DMS153 treated with DMSO at 0.1 percent for 48 hours (cell line): ENCODE data around the gene NBEAL2.
"Not testable (repeated sequence)": the region's sequence is repeated elsewhere in the genome, so short reads cannot be mapped to it uniquely, and the experiment has no call there.

Source experiments
- DNase-seq: peaks from one replicate; lab custom pipeline; 2025; ENCODE audit not compliant: unreplicated experiment; lab: John Stamatoyannopoulos, UW

NBEAL2 gene

DNA sequence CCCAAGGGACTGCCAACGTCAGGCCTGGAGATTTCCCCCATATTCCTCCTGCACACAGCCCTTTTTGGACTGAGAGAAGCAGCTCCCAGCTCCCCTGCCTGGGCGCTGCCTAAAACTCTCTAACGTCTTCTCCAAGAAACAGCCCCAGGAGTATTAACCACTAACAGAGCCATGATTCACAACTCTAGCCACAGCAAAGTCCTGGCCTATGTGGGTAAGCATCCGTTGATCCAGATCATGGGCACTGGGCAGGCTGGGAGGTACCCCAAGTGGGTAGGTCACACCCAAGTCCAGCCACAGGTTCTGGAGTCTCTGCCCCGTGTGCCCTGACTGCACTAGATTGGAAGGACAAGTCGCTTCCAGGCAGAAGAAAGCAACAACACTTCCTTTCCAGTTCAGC is 31.9 kb downstream of the NBEAL2 start:
- DNase-seq: no peak

DNA sequence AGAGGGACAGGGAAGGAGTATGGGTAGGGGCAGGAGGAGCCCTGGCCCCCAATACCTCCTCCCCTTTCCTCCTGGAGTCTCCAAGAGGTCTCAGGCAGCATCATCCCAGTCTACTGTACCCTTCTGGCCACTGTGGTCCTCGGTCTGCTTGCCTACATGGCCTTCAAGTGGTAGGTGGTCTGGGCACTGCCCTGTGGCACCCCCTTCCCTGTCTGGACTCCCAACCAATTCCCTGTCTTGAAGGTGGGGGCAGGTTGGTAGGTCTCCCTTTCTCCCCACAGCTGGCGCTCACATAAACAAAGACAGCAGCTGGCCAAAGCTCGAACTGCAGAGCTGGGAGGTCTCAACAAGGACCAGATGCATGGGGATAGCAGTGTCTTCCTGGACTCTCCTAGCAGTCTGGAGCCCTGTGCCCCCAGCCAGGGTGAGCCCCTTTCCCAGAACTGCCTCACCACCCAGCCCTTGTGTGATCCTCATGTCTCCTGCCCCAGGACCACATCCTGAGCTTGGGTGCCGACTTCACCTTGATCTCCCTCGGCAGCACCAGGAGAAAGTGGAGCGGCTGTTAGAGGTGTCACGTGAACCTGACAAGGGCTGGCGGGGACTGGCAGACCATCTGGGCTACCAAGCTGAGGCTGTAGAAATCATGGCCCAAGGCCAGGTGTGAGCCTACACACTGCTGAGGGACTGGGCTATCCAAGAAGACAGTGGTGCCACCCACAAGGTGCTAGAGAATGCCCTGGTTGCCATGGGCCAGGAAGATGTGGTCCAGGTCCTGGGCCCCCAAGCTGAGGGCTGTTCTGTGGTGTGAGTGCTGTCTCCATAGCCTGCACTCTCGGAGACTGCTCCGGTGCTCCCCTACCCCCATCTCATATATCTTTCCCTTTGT is 33.1 kb downstream of the NBEAL2 start:
- no peak for DNase-seq

DNA sequence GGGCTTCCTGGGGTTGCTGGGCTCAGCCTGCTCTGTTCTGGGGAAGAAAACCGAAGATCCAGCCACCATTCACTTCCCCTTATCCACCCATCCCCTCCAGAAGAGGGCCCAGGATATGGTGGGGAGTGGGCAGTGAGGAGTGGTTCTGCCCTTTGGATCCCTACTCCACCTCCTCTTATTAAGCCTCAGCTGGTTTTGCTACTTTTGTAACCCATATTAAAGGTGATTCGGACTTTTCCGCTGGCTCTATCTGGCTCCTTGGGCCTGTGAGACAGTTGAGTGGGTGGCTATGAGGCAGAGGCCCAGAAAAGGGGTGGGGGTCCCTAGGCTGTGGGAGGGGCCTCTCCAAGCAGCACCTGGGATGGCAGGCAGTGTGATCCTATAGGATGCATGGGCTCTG is 33.8 kb downstream of the NBEAL2 start:
- DNase-seq: no peak

DNA sequence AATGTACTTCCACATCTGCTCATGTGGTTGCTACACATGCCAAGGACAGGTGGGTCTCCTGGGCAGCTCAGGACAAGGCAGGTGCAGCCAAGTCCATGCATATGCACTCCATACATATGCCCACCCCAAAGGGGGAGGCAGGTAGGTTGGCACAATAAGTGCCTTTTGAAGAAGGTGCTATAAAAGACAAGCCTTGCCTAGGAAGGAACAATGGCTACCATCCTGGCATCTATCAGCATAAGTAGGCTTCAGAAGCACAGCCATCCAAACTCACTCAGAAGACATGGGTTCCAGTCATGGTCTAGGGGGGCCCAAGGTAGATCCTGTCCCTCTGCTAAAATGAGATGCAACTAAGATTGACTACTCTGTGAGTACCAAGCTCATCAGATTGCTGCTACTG is 34.6 kb downstream of the NBEAL2 start:
- DNase-seq: no peak

DNA sequence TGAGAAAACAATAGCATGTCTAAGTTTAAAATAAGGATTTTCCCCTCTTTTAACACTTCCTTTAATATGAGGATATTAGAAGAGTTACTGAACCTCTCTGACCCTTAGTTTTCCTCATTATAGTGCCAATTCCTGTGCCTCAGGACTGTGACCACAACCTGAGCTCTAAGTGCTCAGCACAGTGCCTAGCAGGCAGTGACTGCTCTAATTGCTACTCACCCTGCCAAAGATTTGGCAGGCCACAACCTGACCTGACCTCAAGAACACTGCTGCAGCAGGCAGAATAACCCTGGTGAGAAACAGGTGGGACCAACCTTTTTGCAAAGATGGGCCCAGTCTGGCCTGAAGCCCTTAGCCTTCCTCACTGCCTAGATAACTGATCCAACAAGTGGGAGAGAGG is 35.7 kb downstream of the NBEAL2 start:
- no peak for DNase-seq

DNA sequence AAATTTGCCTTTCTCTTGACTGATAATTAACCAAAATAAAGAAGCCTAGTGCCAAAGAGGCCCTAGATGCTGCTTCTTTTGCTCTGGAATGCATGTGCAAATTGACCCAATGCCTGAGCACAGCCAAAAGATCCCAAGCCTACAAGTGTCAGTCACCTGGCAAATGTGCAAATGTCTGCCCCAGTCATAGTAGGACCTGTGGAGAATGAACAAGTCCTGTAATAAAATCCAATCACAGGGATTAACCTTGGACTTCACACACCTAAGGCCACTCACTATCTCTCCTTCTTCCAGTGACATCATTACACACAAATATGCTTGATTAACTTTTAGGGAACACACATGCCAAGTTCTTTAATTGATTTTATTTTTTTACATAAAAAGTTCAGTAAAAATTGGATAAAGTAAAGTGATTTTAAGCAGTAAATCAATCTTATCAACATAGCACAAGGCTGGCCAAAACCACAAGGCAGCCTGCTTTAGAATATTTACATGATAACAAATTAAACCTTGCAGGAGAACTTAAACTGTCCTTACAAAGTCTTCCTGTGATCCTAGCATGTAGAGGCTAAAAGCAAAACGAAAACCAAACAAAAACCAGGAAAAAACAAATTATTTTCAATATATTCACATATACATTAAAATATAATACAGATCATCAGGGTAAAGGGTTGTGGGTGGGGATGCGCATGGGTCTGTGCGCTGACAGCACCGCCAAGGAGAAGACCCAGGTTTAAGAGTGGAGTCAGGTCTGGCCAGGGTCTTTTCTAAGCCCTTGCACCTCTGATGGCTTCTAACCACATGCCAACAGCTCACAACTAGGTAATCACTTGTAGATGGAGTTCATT is 36.8 kb downstream of the NBEAL2 start:
- DNase-seq: no peak

DNA sequence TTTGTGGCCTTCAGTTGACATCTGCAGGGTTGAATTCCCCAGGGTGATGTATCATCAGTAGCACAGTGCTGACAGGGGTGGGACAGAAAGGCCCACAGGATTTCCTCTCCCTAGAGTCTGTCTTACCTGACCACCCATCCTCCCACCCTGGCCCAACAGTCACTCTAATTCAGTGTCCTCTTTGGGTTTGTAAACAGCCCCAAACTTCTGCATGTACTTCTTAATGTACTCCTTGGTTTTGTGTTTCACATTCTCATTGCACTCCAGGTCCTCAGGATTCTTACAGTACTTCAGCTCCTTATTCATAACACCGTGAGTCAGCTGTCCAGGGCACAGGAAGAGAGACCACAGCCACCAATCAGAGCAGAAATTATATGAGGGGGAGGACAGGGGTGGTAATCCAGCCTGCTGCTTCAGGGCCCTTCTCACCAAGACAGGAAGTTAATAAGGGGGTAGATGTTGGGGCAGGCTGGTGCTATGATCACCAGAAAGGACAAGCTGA is 37.5 kb downstream of the NBEAL2 start:
- DNase-seq: no peak

DNA sequence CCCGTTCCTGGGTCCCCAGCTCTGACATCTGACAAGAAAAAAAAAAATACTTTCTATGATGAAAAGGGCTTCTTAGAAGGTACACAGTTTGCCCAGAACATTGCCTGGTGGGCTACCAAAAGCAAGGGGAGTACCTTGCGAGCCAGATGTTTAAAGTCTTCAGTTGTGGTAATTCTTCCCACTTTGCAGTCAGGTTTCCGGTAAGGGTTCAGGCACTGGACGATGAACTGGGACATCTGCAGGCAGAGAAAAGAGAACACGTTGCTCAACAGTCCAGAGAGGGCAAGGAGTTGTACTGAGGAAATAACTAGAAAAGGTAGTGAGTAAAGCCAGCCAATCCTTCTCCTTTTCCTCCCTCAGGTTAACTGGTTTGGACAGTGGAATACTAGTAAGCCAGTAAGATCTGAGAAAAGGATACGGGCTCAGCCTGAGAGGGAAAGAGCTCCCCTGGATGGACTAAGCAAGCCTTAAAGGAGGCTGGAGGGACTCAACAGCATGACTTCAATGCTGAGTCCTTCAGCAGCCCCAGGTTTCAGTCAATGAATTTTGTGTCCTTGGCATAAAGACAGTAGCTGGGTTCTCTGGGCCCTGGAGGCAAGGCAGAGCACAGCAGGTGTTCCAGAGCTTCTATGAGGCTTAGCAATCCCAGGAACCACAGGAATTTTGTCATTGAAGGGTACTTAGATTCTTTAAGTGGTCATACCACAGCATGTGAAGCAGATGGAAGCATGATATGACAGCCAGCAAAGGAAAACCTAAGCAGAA is 38.2 kb downstream of the NBEAL2 start:
- DNase-seq: no peak

DNA sequence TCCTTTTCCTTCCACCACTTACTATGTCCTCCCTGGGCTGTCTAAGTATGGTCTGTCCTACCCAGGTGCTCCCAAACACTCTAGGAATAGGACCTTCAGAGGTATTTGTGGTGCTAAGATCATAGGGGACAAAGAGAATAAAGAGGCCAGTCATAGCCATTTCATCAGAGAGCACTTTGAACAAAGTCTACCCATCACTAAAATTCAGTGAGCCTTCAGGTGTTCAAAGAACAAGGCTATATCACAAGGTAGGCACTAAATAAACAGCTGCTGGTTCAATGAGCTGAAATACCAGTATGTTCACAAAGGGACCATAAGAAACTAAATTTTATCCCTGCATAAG is 38.8 kb downstream of the NBEAL2 start:
- DNase-seq: no peak

DNA sequence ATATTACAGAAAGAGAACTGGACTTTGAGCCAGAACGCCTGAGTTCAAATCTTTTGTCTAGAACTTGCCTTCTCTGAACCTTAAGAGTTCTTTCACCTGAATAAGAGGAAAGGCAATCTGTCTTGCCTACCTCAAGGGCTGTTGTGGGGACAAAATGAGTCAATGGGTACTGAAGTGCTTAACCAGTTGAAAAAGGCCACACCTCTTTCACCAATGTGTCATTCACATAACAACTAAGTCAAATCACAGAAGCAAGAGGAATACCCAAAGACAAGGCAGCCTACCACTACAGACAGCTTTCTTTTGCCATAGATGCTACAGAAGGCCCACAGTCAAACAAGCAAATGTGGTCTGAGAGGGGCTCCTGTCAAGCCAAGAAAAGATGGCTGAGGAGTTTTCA is 39.7 kb downstream of the NBEAL2 start:
- no peak for DNase-seq

DNA sequence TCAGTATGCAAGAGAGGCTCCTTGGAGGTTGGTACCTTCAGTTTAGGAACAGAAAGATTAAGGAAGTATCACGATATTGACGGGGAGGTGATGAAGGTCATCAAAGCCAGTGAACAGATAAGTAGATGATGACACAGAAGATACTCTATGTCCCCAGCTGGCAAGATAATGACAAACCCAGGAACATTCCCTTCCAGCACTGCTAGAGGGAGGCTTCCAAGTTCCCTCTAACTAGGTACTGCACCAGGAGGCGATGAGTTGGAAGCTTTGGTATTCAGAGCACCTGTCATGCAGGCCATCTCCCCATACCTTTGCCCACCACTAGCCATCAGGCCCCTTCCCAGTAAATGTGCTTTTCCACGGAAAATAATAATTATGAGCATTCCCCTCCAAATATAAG is 40.8 kb downstream of the NBEAL2 start:
- no peak for DNase-seq

DNA sequence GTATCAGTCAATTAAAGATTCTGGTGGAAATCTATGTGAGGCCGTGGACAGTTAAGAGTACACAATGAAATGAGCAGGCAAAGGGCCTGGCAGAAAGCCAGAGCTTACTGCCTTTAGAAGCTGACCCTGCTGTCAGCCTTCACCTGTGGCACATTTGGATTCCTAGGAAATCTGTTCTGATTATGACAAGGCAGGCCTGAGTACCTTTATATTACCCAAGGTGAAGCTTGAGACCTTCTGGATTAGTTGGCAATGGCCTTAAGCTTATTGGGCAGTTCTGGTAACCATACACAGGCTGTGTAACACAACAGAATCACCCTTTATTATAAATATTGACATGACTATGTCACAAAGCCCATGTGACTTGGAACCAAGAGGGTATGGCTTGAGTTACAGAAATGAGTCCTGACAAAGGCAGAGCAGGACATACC is 43.2 kb downstream of the NBEAL2 start:
- DNase-seq: no peak

DNA sequence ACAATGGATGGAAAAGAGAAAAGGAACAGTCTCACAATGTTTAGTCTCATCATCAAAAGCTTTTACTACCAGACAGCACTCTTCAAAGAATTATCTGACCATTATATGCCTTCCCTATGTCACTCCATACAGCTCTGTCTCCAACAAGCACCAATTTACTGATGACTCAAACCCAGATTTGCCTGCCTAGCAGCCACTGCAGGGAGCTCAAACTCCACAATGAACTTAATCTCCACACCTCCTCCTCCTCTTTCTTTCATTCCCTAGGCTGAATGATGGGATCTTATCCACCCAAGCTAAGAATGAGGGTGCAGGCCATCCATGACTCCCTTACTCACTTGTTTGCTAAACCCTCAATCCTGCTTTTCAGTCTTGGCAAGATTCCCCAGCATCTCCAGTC is 45.5 kb downstream of the NBEAL2 start:
- no peak for DNase-seq

DNA sequence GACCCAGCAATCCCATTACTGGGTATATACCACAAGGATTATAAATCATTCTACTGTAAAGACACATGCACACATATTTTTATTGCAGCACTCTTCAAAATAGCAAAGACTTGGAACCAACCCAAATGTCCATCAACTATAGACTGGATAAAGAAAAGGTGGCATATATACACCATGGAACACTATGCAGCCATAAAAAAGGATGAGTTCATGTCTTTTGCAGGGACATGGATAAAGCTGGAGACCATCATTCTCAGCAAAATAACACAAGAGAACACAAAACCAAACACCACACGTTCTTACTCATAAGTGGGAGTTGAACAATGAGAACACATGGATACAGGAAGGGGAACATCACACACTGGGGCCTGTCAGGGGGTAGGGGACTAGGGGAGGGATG is 47.0 kb downstream of the NBEAL2 start:
- DNase-seq: not testable (repeated sequence)

DNA sequence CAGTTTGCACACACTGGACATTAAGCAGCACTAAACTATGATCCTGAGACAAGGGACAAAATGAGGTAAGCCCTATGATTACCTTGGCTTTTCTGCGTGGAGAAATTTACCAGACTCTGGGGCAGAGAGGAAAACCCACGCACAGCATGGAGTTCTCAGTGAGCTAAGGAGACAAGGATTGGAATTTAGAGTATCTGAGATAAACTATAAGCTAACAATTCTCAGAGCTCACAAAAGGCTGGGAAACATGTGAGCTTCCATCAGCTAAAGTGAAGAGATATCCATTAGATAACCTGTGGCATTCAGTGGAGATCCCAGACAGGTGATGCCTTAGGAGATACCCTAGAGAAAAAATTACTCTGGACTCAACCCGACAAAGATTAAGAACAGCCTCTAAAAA is 48.7 kb downstream of the NBEAL2 start:
- no peak for DNase-seq

DNA sequence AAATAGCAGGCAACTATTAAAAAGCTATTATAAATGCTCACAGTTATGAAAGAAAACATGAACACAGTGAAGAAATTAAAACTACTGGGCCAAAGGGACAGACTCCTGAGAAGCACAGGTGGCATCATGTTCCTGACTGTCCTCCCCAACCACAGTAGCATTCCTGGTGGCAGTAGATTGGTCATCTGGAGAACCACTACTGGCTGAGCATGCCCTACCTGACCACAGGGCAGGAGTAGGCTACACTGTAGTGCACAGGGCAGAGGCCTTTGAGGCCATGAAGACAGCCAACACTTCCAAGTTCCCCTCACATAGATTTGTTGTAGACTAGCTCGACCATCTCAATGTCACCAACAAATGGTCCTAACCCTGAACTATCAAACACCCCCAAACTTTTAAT is 49.2 kb downstream of the NBEAL2 start:
- no peak for DNase-seq

DNA sequence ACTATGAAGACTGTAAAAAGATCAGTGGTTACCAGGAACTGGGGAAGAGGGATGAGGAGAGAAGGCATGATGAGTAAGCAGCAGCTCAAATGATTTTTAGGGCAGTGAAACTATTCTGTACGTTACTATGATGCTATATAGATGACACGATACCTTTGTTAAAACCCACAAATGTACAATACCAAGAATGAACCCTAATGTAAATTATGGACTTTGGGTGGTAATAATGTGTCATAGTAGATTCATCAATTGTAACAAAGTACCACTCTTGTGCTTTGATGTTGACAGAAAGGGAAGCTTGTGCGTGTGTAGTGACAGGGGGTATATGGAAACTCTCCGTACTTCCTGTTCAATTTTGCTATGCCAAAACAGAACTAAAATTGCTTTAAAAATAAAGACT is 51.6 kb downstream of the NBEAL2 start:
- not testable (repeated sequence) for DNase-seq

DNA sequence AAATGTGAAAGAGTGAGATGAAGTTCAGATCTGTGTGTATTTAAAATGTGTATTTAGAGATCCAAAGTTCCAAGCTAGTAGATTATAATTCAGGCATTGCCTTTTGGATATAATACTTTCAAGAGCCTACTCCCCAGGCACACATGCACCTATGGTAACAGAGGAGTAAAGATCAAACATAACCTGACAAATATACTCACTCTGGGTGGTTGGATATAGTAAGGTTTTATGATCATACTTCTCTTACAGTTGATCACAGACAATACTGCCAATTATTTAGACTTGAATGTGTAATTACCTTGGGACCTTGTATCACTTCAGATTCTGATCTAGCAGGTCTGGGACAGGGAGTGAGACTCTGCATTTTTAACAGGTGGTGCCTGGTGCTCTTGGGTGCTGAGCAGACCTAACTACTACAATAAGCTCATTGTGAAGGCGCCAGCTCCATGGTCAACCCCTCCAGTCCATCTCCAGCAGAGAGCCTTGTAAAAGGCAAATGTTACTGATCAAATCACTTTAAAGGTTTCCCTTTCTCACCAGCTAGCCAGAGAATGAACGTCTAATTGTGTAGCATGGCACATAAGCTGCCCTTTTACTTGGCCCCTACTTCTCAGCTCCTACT is 55.5 kb downstream of the NBEAL2 start:
- DNase-seq: no peak

DNA sequence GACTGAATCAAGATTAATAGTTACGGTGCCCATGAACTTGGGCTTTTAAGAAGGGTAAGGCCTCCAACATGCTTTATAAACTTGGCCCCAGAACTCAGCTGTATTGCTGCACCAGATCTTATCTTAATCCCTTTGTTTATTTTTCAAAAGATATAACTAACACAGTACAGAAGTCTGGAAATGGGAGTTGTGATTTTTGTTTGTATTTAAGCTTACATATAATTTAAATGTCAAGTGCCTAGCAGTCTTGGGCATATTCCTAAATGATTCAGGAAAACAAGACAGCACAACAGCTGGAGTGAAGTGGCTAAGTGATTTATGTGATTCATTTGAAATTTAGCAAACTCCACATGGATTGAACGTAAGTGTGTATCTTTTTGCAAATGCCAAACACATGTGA is 56.2 kb downstream of the NBEAL2 start:
- no peak for DNase-seq

DNA sequence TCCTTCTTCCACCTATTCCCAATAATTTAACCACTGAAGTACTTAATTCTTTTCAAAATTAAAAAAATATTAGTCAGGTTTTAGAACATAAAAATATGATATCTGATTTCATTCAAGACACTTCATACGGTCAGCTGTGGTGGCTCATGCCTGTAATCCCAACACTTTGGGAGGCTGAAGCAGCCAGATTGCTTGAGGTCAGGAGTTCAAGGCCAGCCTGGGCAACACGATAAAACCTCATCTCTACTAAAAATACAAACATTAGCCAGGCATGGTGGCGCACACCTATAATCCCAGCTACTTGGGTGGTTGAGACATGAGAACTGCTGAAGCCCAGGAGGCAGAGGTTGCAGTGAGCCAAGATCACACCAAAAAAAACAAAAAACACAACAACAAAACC is 56.7 kb downstream of the NBEAL2 start:
- no peak for DNase-seq

DNA sequence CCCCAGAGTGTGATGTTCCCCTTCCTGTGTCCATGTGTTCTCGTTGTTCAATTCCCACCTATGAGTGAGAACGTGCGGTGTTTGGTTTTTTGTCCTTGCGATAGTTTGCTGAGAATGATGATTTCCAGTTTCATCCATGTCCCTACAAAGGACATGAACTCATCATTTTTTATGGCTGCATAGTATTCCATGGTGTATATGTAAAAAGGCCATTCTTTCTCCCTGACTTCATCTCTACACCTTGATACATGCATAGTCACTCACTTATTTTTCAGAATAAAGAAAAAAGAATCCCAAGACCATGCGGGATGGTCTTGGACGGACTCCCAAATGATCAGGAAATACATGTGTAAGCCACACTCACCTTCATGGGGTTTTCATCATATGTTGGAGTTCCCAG is 57.8 kb downstream of the NBEAL2 start:
- DNase-seq: not testable (repeated sequence)
